HG03045 (cell line): ENCODE data around the gene RBM23.
"Not testable (repeated sequence)": the region's sequence is repeated elsewhere in the genome, so short reads cannot be mapped to it uniquely, and the experiment has no call there.

Experiments
- ATAC-seq: cut with Tn5 transposase; IDR thresholded peaks from one replicate; pipeline ENCODE4 v1.9.1; 2021; ENCODE audit warnings: mild to moderate bottlenecking, moderate library complexity; ENCODE audit not compliant: unreplicated experiment

RBM23 gene

DNA sequence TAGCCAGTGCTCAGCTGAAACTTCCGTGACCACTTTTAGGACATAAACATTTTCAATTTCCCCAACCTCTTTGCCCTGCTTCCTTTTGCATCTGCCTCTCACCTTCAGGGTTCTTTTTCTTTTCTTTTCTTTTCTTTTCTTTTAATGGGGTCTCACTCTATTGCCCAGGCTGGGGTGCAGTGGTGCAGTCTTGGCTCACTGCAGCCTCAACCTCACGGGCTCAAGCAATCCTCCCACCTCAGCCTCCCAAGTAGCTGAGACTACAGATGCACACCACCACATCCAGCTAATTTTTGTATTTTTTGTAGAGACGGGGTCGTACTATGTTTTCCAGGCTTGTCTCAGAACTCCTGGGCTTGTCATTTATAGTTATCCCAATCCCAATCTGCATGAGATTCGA is 52.1 kb downstream of the RBM23 start:
- no peak for ATAC-seq

DNA sequence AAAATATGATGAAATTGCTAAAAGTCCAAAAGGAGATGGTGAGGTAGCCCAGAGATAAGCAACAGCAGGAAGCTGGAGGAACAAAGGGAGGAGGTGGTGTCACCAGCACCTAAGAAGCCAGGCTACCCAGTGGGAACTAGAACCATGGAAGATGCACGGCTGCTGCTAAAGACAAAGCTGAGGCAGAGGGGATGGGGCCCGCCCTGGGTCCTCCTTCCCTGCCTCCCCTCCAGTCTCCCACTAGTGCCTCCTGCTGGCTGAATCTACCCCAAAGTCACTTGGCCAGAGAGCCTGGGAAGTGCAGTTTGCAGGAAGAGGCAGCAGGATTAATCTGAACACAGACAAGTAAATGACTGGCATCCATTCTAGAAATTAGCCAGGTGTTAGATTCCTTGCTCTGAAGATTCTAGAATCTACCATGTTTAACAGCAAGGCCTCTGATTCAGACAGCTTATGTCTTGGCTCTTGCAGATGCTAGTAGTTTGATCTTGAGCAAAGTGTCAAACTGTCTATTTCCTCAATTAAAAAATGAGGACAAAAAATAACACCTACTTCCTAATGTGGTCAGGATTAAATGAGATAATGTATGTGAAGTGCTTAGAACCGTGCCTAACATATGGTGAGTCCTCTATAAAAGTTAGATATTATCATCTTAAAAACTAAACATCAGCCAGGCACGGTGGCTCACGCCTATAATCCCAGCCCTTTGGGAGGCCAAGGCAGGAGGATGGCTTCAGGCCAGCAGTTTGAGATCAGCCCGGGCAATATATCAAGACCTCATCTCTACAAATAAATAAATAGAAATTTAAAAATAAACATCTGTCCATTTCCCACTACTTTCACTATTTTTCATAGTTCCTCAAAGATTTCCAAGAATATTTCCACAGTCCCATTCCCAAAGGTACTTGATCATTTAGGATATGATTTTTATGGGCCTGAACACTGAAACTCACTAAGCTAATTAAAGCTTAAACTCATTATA is 53.2 kb downstream of the RBM23 start:
- ATAC-seq, result no peak

DNA sequence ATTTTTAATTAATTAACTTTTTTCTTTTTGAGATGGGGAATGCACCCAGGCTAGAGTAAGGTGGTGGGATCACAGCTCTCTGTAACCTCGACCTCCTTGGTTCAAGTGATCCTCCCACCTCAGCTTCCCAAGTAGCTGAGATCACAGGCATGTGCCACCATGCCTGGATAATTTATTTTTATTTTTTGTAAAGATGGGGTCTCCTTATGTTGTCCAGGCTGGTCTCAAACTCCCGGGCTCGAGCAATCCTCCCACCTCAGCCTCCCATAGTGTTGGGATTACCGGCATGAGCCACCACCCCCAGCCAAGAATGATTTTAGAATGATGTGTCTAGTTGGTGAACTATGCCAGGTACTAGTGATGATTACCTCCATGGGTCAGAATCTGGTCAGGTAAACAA is 54.0 kb downstream of the RBM23 start:
- no peak for ATAC-seq

DNA sequence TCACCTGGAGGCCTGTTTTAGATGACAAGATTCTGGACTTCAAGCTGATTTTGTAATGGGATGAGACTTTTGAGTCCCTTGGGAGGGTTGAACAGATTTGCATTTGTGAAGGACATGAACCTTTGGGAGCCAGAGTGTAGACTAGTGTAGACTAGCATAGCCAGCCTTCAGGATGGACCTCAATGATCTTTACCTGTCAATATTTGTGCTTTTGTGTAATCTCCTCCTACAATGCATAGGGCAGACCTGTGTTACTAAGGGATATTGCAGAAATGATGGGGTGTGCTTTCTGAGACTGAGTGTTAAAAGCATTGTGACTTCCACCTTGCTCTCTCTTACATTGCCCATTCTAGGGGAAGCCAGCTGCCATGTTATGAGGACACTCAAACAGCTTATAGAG is 57.3 kb downstream of the RBM23 start:
- no peak for ATAC-seq

DNA sequence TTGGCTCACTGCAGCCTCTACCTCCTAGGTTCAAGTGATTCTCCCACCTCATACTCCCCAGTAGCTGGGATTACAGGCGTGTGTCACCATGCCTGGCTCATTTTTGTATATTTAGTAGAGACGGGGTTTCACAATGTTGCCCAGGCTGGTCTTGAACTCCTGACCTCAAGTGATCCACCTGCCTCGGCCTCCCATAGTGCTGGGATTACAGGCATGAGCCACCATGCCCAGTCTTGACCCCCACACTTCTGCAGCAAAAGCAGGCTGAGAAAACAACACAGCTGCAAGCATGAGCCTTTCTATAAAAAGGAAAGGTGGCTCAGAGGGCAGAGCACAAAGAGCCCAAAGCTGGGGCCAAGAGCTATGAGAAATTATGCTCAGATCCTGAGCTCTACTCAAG is 58.6 kb downstream of the RBM23 start:
- not testable (repeated sequence) for ATAC-seq

DNA sequence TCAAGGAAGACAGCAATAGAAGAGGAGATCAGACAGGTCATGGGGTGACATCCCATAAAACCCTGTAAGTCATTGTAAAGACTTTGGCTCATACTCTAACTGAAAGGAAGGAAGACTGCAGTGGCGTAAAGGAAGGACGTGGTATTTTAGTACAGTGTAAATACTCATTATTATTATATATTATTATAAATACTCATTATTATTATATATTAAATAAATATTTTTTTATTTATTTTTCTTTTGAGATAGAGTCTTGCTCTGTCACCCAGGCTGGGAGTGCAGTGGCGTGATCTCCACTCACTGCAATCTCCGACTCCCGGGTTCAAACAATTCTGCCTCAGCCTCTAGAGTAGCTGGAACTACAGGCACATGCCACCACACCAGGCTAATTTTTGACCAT is 62.5 kb downstream of the RBM23 start:
- no peak for ATAC-seq

DNA sequence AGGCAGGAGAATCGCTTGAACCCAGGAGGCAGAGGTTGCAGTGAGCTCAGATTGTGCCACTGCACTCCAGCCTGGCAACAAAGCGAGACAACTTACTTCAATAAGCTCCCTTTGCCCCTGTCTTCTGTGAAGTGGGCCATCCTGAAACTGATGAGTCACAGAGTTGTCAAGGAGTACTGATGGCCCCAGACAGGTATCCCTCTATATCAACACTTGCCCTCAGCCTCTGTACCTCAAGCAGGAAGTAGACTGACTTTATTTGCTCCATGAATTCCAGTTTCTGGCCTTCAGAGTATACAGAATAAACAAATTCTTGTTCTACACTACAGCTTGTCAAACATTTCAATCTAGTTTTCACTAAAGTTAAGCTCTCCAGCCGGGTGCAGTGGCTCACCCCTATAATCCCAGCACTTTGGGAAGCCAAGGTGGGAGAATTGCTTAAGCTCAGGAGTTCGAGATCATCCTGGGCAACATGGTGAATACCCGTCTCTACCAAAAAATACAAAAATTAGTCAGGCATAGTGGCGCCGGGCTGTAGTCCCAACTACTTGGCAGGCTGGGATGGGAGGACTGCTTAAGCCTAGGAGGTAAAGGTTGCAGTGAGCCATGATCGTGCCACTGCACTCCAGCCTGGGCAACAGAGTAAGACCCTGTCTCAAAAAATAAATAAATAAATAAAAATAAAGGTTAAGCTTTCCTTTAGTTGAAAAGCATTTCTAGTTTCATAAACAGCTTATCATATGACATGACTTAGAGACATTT is 63.8 kb downstream of the RBM23 start:
- ATAC-seq, result no peak

DNA sequence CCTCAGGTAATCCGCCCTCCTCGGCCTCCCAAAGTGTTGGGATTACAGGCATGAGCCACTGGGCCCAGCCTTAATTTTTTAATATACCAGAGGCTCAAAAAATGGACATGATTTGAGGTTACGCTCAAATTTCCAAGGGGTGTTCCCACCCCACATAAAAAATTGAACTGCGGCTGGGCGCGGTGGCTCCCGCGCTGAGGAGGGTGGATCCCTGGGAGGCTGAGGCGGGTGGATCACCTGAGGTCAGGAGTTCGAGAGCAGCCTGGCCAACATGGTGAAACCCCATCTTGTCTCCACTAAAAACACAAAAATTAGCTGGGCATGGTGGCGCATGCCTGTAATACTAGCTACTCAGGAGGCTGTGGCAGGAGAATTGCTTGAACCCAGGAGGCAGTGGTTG is 64.7 kb downstream of the RBM23 start:
- ATAC-seq, result not testable (repeated sequence)

DNA sequence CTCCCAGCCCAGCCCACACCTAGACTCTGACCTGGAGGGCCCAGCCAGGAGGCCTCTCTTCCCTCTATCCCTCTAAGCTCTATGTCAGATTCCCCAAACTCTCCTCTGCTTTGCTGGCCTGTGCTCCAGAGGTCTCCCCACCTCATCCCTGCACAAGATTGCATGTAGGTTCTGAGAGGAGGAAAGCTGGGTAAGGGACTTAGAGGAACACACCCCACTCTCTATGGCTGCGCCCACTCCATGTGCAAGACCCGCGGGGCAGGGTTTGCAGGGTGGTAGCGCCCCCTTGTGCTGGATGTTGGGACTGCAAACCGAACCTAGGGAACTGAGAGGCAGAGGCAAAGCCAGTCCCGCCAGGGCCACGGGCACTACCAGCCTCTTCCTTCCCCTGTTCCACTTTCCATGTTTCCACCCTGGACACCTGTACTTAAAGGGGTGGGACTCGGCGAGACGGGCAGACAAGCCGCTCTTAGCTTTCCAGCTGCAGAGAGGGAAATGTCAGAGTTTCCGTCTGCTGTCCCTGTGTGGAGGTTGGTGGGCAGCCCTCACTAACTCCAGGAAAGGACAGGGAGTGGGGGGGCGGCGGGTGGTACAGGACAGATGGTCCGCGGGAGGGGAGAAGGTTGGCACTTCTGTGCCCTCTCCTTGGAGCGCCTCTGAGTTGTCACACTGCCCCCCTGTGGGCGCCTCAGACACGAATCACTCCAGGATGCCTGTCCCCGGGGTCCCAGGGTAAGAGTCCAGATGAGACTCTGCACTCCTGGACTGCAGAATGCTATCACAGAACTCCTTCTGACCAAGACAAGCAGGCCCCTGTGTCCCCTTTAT is 65.8 kb downstream of the RBM23 start:
- peak; percentile 74 for ATAC-seq

DNA sequence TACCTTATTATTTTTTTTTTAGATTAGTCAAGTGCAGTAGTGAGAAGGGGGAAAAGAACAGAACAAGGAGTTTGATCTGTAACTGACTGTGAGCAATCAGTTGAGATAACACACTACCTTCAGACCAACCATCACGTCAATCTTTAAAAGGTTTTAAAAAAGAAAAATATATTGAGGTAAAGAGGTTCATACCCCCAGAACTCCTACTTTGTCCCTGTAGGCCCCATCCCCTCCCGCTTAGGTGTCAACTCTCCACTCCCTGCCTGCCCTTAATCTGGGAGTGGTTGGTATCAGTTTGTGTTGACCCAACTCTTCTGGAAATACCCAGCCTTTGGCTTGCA is 66.4 kb downstream of the RBM23 start:
- ATAC-seq, result no peak

DNA sequence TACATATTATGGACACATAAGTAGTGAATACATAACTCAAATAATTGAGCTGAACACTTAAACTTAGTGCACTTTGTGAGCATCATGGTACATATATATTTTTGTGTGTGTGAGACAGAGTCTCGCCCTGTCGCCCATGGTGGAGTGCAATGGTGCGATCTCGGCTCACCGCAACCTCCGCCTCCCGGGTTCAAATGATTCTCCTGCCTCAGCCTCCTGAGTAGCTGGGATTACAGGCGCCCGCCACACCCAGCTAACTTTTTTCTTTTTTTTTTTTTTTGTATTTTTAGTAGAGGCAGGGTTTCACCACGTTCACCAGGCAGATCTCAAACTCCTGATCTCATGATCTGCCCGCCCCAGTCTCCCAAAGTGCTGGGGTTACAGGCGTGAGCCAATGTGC is 66.8 kb downstream of the RBM23 start:
- ATAC-seq, result not testable (repeated sequence)

DNA sequence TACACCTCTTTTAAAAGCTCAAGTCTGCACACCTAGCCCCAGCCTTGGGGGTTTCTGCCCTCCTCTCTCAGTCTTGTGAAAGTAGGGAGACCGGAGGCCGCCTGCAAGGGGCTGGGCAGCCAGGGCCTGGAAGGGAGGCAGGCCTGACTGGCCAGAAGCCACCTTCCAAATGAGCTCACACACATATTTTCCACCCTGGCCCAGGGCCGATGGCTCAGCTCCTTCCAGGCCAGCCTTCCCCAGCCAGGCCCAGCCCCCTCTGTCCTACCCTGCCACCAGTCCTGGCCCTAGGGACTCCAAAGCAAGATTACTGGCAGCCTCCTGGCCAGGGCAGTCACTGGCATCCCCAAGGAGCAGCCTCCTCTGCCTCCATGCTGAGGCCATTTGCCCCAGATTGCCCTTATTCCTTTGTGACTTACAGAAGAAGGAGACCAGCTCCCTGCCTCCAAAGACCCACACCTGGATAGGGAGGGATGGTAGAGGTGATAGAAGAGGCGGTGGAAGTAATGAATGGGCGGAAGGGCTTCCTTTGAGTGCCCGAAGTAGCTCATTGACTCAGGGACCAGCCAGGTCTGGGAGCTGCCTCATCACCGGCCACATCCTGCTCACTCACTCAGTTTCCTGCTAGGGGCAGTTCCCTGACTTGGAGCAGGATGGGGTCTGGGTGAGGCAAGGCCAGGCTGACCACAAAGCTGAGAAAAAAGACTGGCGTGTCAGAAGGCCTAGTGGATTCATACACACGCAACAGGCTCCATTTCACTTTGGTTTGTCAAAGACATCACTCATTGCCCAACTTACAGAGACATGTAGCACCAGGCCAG is 67.8 kb downstream of the RBM23 start:
- no peak for ATAC-seq

DNA sequence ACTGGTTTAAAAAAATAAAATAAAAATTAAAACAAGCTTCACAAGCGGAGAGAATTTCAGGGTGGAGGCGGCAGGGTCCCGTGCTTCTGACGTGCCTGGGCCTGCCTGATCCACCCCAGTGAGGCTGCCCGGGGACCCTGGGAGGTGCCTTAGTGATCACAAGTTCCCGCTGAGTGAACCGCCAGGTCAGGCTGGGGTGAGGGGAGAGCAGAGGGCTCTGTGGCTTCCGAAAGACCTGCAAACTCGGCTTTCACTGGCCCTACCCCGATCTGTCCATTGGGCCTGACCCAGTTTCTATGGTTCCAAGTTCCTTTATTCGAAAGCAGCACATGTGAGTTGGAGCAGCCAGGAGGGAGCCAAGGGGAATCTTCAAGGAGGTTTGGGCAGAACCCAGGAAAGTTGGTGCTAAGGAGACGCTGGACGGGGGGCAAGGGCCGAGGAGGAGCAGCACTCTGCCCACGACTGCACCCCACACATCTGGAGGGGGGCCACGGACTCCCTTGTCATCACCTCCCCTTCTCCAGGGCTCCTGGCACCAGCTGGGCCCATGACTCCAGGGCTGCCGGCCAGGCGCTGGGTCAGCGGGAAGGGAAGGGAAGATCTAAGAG is 69.6 kb downstream of the RBM23 start:
- no peak for ATAC-seq

DNA sequence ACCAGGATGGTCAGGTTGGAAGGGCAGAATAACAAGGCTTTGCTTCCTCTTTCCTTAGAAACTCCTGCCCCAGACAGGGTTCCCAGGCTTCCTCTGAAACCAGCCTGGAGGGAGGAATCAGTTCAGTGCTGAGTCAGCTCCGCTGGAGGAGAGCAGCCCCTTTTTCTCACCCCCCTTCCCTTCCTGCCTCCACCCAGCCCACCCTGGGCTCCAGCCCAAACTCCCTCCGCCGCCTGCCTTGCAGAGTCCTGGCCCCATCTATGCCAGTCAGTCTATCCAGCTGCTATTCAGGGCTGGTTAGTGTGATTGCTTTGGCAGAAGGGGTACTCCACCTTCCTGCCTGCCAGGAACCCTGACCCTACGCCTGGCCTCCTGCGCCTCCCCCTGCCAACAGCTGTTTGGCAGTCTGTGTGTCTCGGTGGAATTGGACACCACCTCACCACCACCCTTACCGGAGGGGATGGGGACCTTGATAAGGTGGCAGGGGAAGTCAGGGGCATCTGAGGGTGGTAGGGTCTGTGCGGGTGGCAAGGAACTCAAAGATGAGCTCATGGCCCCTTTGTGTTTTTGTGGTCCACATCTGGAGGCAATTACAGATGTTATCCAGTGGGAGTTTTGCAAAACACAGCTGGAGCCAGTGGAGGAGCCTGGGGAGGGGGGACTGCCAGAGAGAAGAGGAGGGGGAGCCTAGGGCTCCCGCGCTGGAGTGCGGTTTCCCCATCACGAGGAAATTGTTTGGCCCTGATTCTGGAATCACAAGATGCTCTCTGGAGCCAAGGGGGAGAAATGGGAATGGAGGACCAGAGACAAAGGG is 70.4 kb downstream of the RBM23 start:
- ATAC-seq, result no peak

DNA sequence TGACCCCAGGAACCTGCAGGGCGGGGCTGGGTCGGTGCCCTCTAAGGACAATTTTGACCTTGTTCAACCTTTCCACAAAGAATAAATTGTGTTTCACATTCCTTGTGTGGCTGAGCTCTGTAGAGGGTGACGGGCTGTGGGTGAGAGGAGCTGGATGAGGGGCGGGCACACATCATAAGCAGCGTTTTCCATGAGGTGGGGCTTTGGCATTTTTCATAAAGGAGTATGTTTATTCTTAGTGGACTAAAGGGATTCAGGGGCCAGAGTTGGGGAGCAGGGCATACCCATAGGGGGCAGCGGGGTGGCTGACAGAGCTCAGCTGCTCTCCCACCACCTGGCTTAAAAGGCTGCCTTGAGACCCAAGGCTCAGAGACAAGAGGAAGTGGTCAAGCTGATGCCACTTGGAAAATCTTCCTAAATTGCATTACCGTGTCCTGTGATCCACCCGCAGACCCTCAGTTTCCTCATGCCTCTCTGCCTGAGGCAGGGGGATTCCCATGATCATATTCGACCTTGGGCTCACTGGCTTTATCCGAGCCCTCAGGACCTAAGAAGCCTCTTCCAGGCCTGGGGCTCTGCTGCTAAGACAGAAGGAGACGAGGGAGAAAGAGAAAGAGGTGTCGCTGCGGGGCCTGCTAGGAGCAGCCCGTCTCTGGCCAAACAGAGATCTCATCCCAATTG is 71.1 kb downstream of the RBM23 start:
- ATAC-seq, result no peak

DNA sequence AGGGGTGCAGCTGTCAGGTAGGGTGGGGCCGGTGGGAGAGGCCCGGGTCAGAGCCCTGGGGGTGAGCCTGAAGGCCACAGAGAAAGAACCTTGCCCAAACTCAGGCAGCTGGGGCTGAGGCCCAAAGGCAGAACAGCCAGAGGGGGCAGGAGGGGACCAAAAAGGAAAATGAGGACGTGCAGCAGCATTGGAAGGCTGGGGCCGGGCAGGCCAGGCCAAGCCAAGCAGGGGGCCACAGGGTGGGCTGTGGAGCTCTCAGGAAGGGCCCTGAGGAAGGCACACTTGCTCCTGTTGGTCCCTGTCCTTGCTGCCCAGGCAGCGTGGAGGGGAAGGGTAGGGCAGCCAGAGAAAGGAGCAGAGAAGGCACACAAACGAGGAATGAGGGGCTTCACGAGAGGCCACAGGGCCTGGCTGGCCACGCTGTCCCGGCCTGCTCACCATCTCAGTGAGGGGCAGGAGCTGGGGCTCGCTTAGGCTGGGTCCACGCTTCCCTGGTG is 72.1 kb downstream of the RBM23 start:
- no peak for ATAC-seq

DNA sequence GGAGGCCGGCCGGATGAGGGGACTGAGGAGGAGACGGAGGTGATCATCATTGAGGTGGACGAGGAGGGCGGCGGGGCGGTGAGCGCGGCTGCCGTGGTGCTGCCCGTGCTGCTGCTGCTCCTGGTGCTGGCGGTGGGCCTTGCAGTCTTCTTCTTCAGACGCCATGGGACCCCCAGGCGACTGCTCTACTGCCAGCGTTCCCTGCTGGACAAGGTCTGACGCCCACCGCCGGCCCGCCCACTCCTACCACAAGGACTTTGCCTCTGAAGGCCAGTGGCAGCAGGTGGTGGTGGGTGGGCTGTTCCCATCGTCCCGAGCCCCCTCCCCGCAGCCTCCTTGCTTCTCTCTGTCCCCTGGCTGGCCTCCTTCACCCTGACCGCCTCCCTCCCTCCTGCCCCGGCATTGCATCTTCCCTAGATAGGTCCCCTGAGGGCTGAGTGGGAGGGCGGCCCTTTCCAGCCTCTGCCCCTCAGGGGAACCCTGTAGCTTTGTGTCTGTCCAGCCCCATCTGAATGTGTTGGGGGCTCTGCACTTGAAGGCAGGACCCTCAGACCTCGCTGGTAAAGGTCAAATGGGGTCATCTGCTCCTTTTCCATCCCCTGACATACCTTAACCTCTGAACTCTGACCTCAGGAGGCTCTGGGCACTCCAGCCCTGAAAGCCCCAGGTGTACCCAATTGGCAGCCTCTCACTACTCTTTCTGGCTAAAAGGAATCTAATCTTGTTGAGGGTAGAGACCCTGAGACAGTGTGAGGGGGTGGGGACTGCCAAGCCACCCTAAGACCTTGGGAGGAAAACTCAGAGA is 72.9 kb downstream of the RBM23 start:
- ATAC-seq, result no peak

DNA sequence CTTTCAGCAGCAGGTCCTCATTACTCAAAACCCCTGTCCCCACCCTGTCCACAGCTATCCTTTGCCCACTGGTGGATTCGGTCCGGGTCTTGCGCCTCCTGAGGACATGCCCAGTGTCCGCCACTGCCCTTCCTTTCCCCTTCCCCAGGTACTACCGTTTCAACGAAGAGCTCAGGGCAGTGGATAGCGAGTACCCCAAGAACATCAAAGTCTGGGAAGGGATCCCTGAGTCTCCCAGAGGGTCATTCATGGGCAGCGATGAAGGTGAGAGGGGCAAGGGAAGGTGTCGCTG is 73.9 kb downstream of the RBM23 start:
- no peak for ATAC-seq
